Loucy (cell line): ENCODE measurements around the gene UFSP1.

Experiments
- H2AFZ ChIP-seq: fragments of 200-600 bp; sonication (generic); 2 replicates; pipeline ENCODE4 v1.6.0; 2016; ENCODE audit warnings: antibody characterized with exemption, mild to moderate bottlenecking, low read length, moderate library complexity
- H3F3A ChIP-seq: fragments of 200-600 bp; 2 replicates; pipeline ENCODE4 v1.6.0; 2016; ENCODE audit warnings: antibody characterized with exemption, low read depth, mild to moderate bottlenecking
- H3K27me3 ChIP-seq: fragments of 200-600 bp; sonication (generic); 2 replicates; pipeline ENCODE4 v1.6.1; 2014; ENCODE audit warnings: low read length, mild to moderate bottlenecking; ENCODE audit not compliant: insufficient read depth, poor library complexity, severe bottlenecking
- H3K36me3 ChIP-seq: fragments of 200-600 bp; sonication (generic); 2 replicates; pipeline ENCODE4 v1.6.1; 2016; ENCODE audit warnings: low read length; ENCODE audit not compliant: insufficient read depth
- H3K4me1 ChIP-seq: fragments of 200-600 bp; sonication (generic); 2 replicates; pipeline ENCODE4 v1.5.1; 2014; ENCODE audit warnings: low read length, mild to moderate bottlenecking; ENCODE audit not compliant: insufficient read depth, poor library complexity, severe bottlenecking
- H3K4me2 ChIP-seq: fragments of 200-600 bp; sonication (generic); 2 replicates; pipeline ENCODE4 v1.6.0; 2014; ENCODE audit warnings: antibody characterized with exemption, low read length, low read depth, mild to moderate bottlenecking; ENCODE audit not compliant: poor library complexity, severe bottlenecking
- H3K4me3 ChIP-seq: fragments of 200-600 bp; sonication (generic); 2 replicates; pipeline ENCODE4 v1.5.1; 2014; ENCODE audit warnings: low read length, mild to moderate bottlenecking, mixed read lengths; ENCODE audit not compliant: poor library complexity, severe bottlenecking
- H3K79me2 ChIP-seq: fragments of 200-600 bp; sonication (generic); 2 replicates; pipeline ENCODE4 v1.6.1; 2014; ENCODE audit warnings: low read length; ENCODE audit not compliant: insufficient read depth
- H3K9ac ChIP-seq: fragments of 200-600 bp; sonication (generic); 2 replicates; pipeline ENCODE4 v1.6.0; 2014; ENCODE audit warnings: mild to moderate bottlenecking, low read depth, low read length, moderate library complexity; ENCODE audit not compliant: poor library complexity, severe bottlenecking
- H3K9me2 ChIP-seq: fragments of 200-600 bp; sonication (generic); replicated peaks from 2 replicates; pipeline ENCODE4 v1.6.1; 2016; ENCODE audit warnings: low read depth, low read length, mixed read lengths
- H3K9me3 ChIP-seq: fragments of 200-600 bp; sonication (generic); 2 replicates; pipeline ENCODE4 v1.6.1; 2014; ENCODE audit warnings: mild to moderate bottlenecking, antibody characterized with exemption, low read length, low read depth; ENCODE audit not compliant: insufficient read depth
- H4K20me1 ChIP-seq: fragments of 200-600 bp; sonication (generic); 2 replicates; pipeline ENCODE4 v1.6.0; 2014; ENCODE audit warnings: antibody characterized with exemption, low read length, mild to moderate bottlenecking; ENCODE audit not compliant: insufficient read depth, poor library complexity, severe bottlenecking
- CTCF ChIP-seq: fragments of 200-600 bp; sonication (generic); conservative IDR thresholded peaks from 2 replicates; pipeline ENCODE4 v1.5.1; 2014; ENCODE audit warnings: mild to moderate bottlenecking, antibody characterized with exemption, low read length
- EZH2phosphoT487 ChIP-seq: fragments of 200-600 bp; IDR thresholded peaks from 2 replicates; pipeline ENCODE4 v1.6.1; 2018; ENCODE audit warnings: antibody characterized with exemption, mild to moderate bottlenecking, moderate library complexity, borderline replicate concordance

UFSP1 gene

GRCh38 chr7:100861616-100861985 is 27.9 kb downstream of the UFSP1 start:
- no peaks in the 10 kb centered on the region for H4K20me1 ChIP-seq
- no peak overlapping the region for H3K4me3 ChIP-seq
- no peaks in the 10 kb centered on the region for H3K9me3 ChIP-seq
- no peaks in the 10 kb centered on the region for H3K27me3 ChIP-seq
- no peak overlapping the region for H3K9ac ChIP-seq
- H3K36me3 ChIP-seq = no peaks in the 10 kb centered on the region
- no peaks in the 10 kb centered on the region for H3F3A ChIP-seq
- H3K4me2 ChIP-seq = no peak overlapping the region
- H2AFZ ChIP-seq = no peak overlapping the region
- peaks cover 2% of the 10 kb centered on the region; the same call in 1 of the 2 replicates for H3K79me2 ChIP-seq
- H3K9me2 ChIP-seq = no peaks in the 10 kb centered on the region
- no peak for TF ChIP-seq CTCF
- no peak for TF ChIP-seq EZH2phosphoT487
- no peaks in the 10 kb centered on the region for H3K4me1 ChIP-seq

- no peaks in the 10 kb centered on the region for H3K27me3 ChIP-seq
- H3K4me1 ChIP-seq = no peaks in the 10 kb centered on the region
- no peaks in the 10 kb centered on the region for H3K9me3 ChIP-seq
- H3K79me2 ChIP-seq = no peaks in the 10 kb centered on the region
- no peak overlapping the region for H3K9ac ChIP-seq
- H3K4me2 ChIP-seq = no peak overlapping the region
- no peaks in the 10 kb centered on the region for H3K9me2 ChIP-seq
- no peak overlapping the region for H2AFZ ChIP-seq
- H3K36me3 ChIP-seq = no peaks in the 10 kb centered on the region
- no peaks in the 10 kb centered on the region for H4K20me1 ChIP-seq
- no peak for TF ChIP-seq EZH2phosphoT487
- no peak for TF ChIP-seq CTCF
- no peak overlapping the region for H3K4me3 ChIP-seq
- H3F3A ChIP-seq = no peaks in the 10 kb centered on the region
Observed at GRCh38 chr7:100860702-100861615, 28.6 kb downstream of the UFSP1 start.

- no peaks in the 10 kb centered on the region for H3K36me3 ChIP-seq
- TF ChIP-seq CTCF (no peak), EZH2phosphoT487 (no peak)
- H3K9ac ChIP-seq = no peak overlapping the region
- H3K4me2 ChIP-seq = no peak overlapping the region
- no peaks in the 10 kb centered on the region for H3K9me3 ChIP-seq
- H3K4me3 ChIP-seq = no peak overlapping the region
- no peaks in the 10 kb centered on the region for H4K20me1 ChIP-seq
- no peaks in the 10 kb centered on the region for H3F3A ChIP-seq
- no peak overlapping the region for H2AFZ ChIP-seq
- H3K4me1 ChIP-seq = no peaks in the 10 kb centered on the region
- no peaks in the 10 kb centered on the region for H3K9me2 ChIP-seq
- no peaks in the 10 kb centered on the region for H3K27me3 ChIP-seq
- H3K79me2 ChIP-seq = no peaks in the 10 kb centered on the region
Observed at GRCh38 chr7:100859856-100860255, 29.7 kb downstream of the UFSP1 start.
